Astrocyte (in vitro differentiated cells and primary cell): ENCODE measurements around the gene VWC2L.

Source experiments
- EZH2 ChIP-seq: IDR thresholded peaks from 2 replicates; pipeline ENCODE4 v1.6.1; 2012; ENCODE audit warnings: mild to moderate bottlenecking, low read length, inconsistent platforms; ENCODE audit not compliant: insufficient read depth
- TF ChIP-seq, protein P1 (sequence below): IDR thresholded peaks from 2 replicates; pipeline ENCODE4 v1.5.1; 2011; ENCODE audit warnings: low read depth, mild to moderate bottlenecking, inconsistent platforms, low read length, moderate library complexity; ENCODE audit not compliant: insufficient read depth

GRCh38 chr2:214503568-214503967 lies 92.7 kb downstream of the VWC2L start:
- TF ChIP-seq, protein P1, sequence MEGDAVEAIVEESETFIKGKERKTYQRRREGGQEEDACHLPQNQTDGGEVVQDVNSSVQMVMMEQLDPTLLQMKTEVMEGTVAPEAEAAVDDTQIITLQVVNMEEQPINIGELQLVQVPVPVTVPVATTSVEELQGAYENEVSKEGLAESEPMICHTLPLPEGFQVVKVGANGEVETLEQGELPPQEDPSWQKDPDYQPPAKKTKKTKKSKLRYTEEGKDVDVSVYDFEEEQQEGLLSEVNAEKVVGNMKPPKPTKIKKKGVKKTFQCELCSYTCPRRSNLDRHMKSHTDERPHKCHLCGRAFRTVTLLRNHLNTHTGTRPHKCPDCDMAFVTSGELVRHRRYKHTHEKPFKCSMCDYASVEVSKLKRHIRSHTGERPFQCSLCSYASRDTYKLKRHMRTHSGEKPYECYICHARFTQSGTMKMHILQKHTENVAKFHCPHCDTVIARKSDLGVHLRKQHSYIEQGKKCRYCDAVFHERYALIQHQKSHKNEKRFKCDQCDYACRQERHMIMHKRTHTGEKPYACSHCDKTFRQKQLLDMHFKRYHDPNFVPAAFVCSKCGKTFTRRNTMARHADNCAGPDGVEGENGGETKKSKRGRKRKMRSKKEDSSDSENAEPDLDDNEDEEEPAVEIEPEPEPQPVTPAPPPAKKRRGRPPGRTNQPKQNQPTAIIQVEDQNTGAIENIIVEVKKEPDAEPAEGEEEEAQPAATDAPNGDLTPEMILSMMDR: no peak
- TF ChIP-seq EZH2: no peak
